NCI-H446 treated with DMSO at 0.1 percent for 48 hours (cell line): ENCODE data around the gene C1QTNF9B.
A peak's percentile ranks its signal among the peaks of the same experiment; 100 is the strongest.

Source experiments
- DNase-seq: peaks from one replicate; lab custom pipeline; 2025; lab: John Stamatoyannopoulos, UW

Gene C1QTNF9B

DNA sequence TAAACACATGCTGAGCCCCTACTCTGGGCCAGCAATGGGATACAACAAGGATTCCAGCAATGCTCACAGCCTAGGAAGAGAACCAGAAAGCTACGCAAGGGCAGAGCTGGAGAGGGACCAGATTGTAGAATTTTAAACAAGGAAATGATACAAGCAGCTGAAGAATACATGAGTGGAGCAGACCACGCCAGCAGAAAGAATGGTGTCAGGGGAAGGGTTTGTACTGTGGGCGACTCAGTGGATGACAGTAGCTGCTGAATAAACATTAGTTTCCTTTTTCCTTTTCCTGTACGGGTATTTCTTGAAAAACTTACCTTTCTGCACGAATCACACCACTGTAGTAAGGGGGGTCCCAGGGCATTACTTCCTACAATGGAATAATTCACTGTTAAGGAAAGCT lies 38.8 kb downstream of the C1QTNF9B start:
- DNase-seq = no peak

DNA sequence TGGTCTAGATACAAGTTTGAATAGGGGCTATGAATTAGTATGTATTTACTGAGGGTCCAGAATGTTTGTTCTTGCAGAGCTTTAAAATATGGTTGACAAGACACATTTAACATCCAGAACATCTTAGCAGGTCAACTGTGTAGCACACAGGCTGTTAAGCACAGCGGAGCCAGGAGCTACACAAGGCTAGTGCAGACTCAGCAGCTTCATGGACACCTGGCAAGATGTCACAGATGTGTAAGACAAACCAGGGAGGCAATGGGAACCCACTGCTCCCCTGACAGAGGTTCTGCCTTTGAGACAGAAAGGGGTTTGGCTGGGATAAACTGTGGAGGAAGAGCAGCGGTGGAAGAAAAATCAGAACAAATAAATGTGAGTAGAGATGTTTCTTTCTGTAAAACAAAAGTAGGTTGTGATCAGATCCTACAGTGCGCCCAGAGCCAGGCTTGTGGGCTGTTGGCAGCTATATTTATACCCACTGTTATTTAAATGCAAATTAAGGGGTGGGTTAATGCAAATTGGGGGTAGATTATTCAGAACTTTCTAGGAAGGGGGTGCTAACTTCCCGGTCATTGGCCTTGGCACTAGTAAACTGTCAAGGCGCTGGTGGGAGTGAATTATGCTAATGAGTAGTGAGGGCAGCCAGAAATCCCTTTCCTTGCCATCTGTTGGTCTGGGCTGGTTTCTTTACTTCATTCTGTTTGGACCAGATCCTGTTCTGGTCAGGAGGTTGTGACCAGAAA lies 41.1 kb downstream of the C1QTNF9B start:
- DNase-seq = peak; percentile 74

DNA sequence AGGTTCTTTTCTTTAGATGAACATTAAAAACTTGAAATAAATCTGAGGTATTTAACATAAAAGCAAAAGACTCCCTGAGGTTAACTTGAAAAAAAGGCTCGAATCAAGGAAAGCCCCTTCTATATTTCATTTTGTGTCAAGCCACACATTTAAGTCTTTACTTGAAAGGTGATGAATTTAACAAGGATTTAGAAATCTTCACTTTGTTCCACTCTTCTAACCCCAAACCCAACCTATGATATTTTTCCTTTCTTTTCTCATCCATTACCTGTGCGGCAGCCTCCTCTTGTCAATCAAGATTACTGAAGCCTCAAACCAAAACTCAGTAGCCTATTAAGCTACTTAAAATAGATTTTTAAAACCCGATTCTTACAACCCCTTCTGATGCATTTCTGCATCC lies 41.9 kb downstream of the C1QTNF9B start:
- DNase-seq = no peak

DNA sequence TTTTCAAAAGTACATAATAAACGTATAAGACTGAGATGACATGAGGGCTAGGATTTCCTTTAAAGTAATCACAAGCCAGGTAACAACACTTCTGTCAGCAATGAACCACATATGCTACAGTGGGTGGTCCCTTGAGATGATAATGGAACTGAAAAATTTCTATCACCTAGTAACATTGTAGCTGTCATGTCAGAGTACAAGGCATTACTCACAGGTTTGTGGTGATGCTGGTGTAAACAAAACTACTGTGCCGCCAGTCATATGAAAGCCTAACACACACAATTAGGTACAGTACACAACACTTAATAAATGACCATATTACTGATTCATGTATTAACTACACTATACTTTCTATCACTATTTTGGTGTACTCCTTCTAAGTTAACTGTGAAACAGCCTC lies 45.0 kb downstream of the C1QTNF9B start:
- DNase-seq = no peak

DNA sequence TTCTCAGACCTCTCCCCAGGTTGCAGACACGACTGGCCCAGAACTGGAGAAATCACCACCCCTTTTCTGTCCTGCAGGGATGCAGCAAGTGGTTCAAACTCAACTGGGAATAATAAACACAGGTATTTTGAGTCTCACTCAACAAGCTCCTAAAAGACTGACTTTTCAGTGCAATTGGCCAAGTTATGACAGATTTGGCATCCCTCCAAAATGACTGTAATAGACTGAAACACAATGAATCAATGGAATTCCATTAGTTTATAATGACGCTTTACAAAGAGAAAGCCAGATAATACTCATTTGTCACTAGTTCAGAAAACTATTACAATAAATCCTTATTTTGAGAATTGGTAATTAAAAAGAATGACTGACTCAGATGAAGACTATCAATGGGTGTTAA lies 46.2 kb downstream of the C1QTNF9B start:
- no peak for DNase-seq

DNA sequence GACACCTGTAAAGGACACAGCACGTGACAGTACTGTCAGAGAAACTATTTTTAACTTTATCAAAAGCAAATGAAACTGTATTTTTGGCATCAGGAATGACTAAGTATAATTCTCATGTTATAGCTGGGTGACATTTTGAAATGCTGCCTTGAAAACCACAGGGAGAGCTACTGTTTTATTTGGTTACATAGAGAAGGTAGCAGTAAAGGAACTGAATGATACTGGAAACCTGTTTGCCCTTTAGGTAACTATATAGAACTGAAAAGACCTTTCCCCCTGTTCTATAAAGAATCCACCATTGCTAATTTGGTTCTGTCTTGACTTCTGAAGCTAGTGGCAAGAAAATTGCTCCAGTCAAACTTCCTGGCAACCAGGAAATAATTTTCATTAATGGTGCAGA lies 47.2 kb downstream of the C1QTNF9B start:
- DNase-seq = no peak

DNA sequence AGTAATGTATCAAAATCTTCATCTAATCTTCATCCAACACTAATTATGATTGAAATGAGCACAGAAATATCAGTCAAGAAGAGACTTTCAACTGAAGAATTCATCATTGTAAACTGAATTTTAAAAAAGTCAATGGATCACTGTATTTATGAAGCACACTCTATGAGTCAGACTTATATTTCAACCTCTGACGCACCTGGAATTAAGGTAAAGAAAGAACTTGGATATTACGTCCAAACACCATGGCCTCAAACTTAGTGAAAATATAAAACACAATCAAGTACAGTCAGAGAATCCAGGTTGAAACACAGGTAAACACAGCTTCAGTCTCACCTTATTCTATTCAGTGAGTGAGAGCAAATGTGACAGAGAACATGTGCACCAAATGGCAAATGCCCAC lies 47.6 kb downstream of the C1QTNF9B start:
- no peak for DNase-seq

DNA sequence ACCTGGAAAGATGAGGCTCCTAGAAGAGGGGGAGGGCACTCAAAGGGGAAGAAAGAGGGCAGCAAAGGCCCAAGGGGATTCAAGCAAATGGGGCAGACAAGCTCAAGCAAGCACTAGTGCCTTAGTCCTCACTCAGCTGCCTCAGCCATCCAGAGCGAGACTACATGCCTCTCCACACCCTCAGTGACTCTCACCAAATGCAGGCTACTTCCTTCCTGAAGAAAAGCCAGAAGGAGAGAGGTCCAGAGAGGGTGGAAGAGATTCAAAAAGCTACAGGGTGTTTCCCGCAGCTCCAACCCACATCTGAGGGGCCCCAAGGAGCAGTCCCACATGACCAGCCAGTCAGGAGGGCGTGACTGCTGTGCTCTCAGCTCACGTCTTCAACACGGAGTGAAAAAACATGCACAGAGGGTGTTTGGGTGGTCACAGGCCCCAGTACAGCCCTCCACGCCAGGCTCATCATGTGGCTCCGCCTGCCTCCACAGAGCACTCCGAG lies 48.6 kb downstream of the C1QTNF9B start:
- DNase-seq = no peak

DNA sequence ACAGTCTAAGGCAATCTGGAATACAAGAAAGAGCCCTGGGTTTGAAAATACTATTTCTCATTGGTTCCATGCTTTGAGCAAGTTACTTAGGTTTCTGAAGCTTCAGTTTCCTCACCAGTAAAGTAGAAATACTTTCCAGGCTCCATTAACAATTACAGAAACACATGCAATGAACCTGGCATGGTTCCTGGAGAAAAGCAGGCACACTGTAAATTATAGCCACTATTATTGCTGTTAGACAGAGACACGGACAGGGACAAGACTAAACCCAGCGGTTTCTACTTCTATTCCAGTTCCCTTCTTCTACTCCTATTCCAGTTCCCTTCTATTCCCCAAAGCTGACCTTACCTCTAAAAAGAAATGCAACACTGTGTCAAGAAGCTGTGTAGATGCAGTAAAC lies 49.3 kb downstream of the C1QTNF9B start:
- no peak for DNase-seq

DNA sequence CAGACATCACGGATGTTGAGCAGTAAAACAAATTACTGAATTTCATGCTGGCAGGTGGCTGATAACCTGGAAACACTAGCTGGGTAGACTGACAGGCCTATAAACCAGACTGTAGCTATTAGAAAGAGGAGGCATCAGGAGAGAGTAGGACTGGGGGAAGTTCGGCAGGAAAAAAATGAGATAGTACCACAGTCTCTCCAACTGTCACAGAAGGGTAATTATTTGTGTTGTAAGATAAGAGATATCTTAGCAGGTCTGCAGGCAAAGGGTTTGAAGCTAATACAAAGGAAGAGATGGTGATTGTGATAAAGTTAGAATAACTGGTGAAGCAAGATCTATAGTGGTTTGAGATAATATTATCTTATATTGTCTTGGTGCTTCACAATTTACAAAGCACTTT lies 49.8 kb downstream of the C1QTNF9B start:
- no peak for DNase-seq

DNA sequence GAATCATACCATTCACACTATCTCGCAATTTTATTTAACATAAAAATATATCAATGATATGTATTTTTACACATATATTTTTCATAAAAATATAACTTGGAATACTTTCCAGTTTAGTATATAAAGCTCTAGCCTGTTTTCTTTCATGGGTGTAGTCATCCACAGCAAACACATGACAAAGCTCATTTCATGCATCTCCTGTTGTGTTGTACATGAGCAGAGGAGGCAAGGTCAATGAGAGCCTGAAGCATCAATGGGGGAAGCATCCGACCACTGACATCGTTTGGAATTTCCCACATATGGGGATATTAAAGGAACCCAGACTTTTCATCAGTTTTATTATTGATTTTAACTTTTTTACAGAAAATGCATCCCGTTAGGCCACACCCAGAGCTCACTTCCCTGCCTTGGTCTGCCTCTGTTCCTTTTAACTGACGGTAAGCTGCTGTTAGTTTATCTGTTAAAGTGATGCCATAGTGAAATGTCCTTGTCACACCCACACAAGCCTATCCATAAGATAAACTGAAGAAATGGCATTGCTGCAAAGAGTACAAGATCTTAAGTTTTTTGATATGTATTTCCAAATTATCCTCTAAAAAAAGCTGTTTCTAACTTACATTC lies 52.1 kb downstream of the C1QTNF9B start:
- no peak for DNase-seq

DNA sequence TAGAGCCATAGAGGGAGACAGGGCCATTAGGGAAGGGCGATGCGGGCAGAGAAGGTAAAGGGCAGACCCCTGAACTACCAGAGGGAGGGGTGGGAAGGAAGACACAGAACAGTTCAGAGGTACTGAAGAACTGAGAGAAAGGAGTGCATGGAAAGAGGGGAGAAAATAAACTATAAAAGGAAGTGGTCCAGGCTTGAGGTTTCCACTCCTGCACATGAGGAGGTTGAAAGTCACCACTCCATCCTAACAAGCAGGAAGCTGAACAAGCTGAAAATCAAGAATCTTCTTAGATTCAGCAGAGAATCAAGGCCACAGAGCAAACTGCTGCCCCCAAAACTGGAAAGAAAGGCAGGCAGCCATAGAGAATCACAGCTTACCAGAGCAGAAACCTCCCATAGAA lies 53.2 kb downstream of the C1QTNF9B start:
- no peak for DNase-seq

DNA sequence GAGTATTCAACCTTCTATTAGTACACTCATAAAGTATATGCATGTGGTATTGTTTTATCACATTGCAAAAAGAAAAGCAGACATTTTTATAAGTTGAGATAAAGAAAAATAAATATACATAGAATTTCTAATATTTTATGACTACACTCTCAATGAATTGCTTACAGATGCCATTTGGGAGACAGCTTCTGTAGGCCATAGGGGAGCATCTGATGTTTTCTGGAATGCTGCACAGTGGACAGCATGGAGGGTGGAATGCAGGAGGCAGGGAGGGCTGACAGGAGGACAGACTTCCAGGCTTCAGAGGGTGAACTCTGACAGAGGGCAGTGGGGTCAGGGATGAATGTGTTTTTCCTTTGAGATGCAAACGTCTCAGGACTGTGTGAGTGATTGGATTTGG lies 53.9 kb downstream of the C1QTNF9B start:
- no peak for DNase-seq

DNA sequence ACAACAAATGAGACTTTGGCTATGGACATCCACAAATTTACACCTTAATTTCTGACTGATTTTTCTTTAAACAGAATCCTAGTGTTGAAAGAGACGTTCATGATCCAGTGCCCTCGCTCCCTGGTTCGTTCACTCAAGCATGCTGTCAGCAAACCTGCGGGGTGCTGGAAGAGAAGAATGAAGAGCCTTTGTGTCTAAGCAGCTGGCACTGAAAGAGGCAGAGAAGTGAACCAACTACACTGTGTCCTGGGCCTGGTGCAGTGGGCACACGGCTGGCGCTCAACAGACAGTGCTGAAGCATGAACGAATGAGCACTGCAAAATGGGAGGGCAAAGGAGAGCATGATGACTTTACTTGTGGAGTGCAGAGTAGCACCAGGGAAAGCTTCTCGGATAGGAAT lies 54.9 kb downstream of the C1QTNF9B start:
- DNase-seq = no peak
